ENCODE data around the gene FZD10.

FZD10 gene

GRCh38 chr12:130214686-130215395, 52.6 kb downstream of the FZD10 start:
- DNase-seq = no peak
